DOHH2 (cell line): ENCODE results near the gene CRAMP1.

Experiments
- H3F3A ChIP-seq: fragments of 200-600 bp; sonication (generic), shearing (Covaris generic); 2 replicates; pipeline ENCODE4 v1.6.0; 2016; ENCODE audit warnings: antibody characterized with exemption, mild to moderate bottlenecking; ENCODE audit not compliant: control insufficient read depth, insufficient read depth
- H3K27ac ChIP-seq: fragments of 200-600 bp; sonication (generic); 2 replicates; pipeline ENCODE4 v1.5.1; 2014; ENCODE audit warnings: low read depth, mild to moderate bottlenecking, low read length, moderate library complexity
- H3K27me3 ChIP-seq: fragments of 200-600 bp; sonication (generic); 2 replicates; pipeline ENCODE4 v1.6.1; 2014; ENCODE audit warnings: mild to moderate bottlenecking, low read length, mixed read lengths; ENCODE audit not compliant: control insufficient read depth
- H3K36me3 ChIP-seq: fragments of 200-600 bp; sonication (generic); 2 replicates; pipeline ENCODE4 v1.6.1; 2014; ENCODE audit warnings: mild to moderate bottlenecking, low read length, moderate library complexity, mixed read lengths; ENCODE audit not compliant: control insufficient read depth
- H3K4me1 ChIP-seq: fragments of 200-600 bp; sonication (generic); 2 replicates; pipeline ENCODE4 v1.6.1; 2014; ENCODE audit warnings: mild to moderate bottlenecking, low read length, mixed read lengths; ENCODE audit not compliant: control insufficient read depth
- H3K4me2 ChIP-seq: fragments of 200-600 bp; sonication (generic); 2 replicates; pipeline ENCODE4 v1.6.0; 2014; ENCODE audit warnings: mild to moderate bottlenecking, low read length, moderate library complexity
- H3K4me3 ChIP-seq: fragments of 200-600 bp; sonication (generic); 2 replicates; pipeline ENCODE4 v1.5.1; 2014; ENCODE audit warnings: mild to moderate bottlenecking, low read length, mixed read lengths
- H3K79me2 ChIP-seq: fragments of 200-600 bp; sonication (generic); 2 replicates; pipeline ENCODE4 v1.6.1; 2014; ENCODE audit warnings: mild to moderate bottlenecking, low read length, mixed read lengths; ENCODE audit not compliant: control insufficient read depth
- H3K9me2 ChIP-seq: fragments of 200-600 bp; sonication (generic); replicated peaks from 2 replicates; pipeline ENCODE4 v1.6.1; 2014; ENCODE audit warnings: mild to moderate bottlenecking, low read length, mixed read lengths; ENCODE audit not compliant: control insufficient read depth
- H3K9me3 ChIP-seq: fragments of 200-600 bp; sonication (generic); 2 replicates; pipeline ENCODE4 v1.6.1; 2014; ENCODE audit warnings: antibody characterized with exemption, low read length, mixed read lengths; ENCODE audit not compliant: control insufficient read depth, insufficient read depth
- H4K20me1 ChIP-seq: fragments of 200-600 bp; sonication (generic); 2 replicates; pipeline ENCODE4 v1.6.0; 2014; ENCODE audit warnings: low read depth, mild to moderate bottlenecking, antibody characterized with exemption, low read length, moderate library complexity; ENCODE audit not compliant: control insufficient read depth, insufficient read depth
- CTCF ChIP-seq: fragments of 200-600 bp; sonication (generic); IDR thresholded peaks from one replicate; pipeline ENCODE4 v1.5.1; 2014; ENCODE audit warnings: antibody characterized with exemption, mild to moderate bottlenecking, low read depth, low read length; ENCODE audit not compliant: poor library complexity, severe bottlenecking
- EZH2phosphoT487 ChIP-seq: fragments of 200-600 bp; sonication (generic); IDR thresholded peaks from 2 replicates; pipeline ENCODE4 v1.6.1; 2017; ENCODE audit warnings: borderline replicate concordance, mild to moderate bottlenecking, antibody characterized with exemption, low read length, moderate library complexity, mixed read lengths

The CRAMP1 gene

GRCh38 chr16:1723450-1724147 is 111.4 kb downstream of the CRAMP1 start:
- Histone ChIP-seq H3F3A (peaks cover 9% of the 10 kb centered on the region), H3K79me2 (peaks cover 91% of the 10 kb centered on the region), H3K4me3 (peak overlapping the region; percentile 8), H3K4me1 (peaks cover 78% of the 10 kb centered on the region), H3K4me2 (peak overlapping the region; percentile 41), H3K9me2 (no peaks in the 10 kb centered on the region), H3K9me3 (no peaks in the 10 kb centered on the region), H3K27me3 (no peaks in the 10 kb centered on the region), H3K27ac (peak overlapping the region; percentile 67), H4K20me1 (no peaks in the 10 kb centered on the region), H3K36me3 (peaks cover 47% of the 10 kb centered on the region)
- TF ChIP-seq CTCF = peak; percentile 78
- no peak for TF ChIP-seq EZH2phosphoT487

- Histone ChIP-seq H3K27me3 (no peaks in the 10 kb centered on the region), H3K9me3 (no peaks in the 10 kb centered on the region), H3K79me2 (peaks cover 87% of the 10 kb centered on the region), H4K20me1 (no peaks in the 10 kb centered on the region), H3K4me1 (peaks cover 69% of the 10 kb centered on the region), H3K4me2 (peak overlapping the region; percentile 41), H3K9me2 (no peaks in the 10 kb centered on the region), H3F3A (peaks cover 4% of the 10 kb centered on the region), H3K27ac (peak overlapping the region; percentile 67), H3K4me3 (peak overlapping the region; percentile 13; the same call in 1 of the 2 replicates), H3K36me3 (peaks cover 53% of the 10 kb centered on the region)
- TF ChIP-seq EZH2phosphoT487 (no peak), CTCF (no peak)
These were observed 112.3 kb downstream of the CRAMP1 start for GRCh38 chr16:1724491-1724890.

- TF ChIP-seq EZH2phosphoT487 (no peak), CTCF (no peak)
- H3K27me3 ChIP-seq = no peaks in the 10 kb centered on the region
These were observed 114.7 kb downstream of the CRAMP1 start for GRCh38 chr16:1726661-1727502.

More at GRCh38 chr16:1726661-1727502, 114.7 kb downstream of the CRAMP1 start:
- Histone ChIP-seq H3K27ac (no peak overlapping the region), H3K4me3 (no peak overlapping the region), H3K4me2 (no peak overlapping the region), H3K9me2 (no peaks in the 10 kb centered on the region), H3K36me3 (peaks cover 61% of the 10 kb centered on the region), H3K79me2 (peaks cover 68% of the 10 kb centered on the region), H3K9me3 (no peaks in the 10 kb centered on the region), H4K20me1 (no peaks in the 10 kb centered on the region), H3F3A (no peaks in the 10 kb centered on the region; the same call in 1 of the 2 replicates), H3K4me1 (peaks cover 45% of the 10 kb centered on the region)
